Parathyroid adenoma (tissue), 2 donors: Measurements from ENCODE around the gene KLHL28.

Experiments
- H2AFZ ChIP-seq: fragments of 300-600 bp; sonication (generic); one replicate; pipeline ENCODE4 v1.7.0; 2017; ENCODE audit warnings: antibody characterized with exemption, mild to moderate bottlenecking
- H3K27ac ChIP-seq: fragments of 300-600 bp; sonication (generic); one replicate; pipeline ENCODE4 v1.7.0; 2017
- H3K27me3 ChIP-seq: fragments of 300-600 bp; sonication (generic); one replicate; pipeline ENCODE4 v1.7.0; 2017; ENCODE audit warnings: low read length; ENCODE audit not compliant: control insufficient read depth, insufficient read depth
- H3K36me3 ChIP-seq: fragments of 300-600 bp; sonication (generic); one replicate; pipeline ENCODE4 v1.7.0; 2017; ENCODE audit warnings: low read length; ENCODE audit not compliant: control insufficient read depth, insufficient read depth
- H3K4me1 ChIP-seq: fragments of 300-600 bp; sonication (generic); one replicate; pipeline ENCODE4 v1.7.0; 2017; ENCODE audit warnings: control low read depth
- H3K4me2 ChIP-seq: fragments of 300-600 bp; sonication (generic); one replicate; pipeline ENCODE4 v1.7.0; 2017; ENCODE audit warnings: low read length
- H3K4me3 ChIP-seq: fragments of 300-600 bp; sonication (generic); one replicate; pipeline ENCODE4 v1.7.0; 2017; ENCODE audit warnings: low read depth, low read length
- H3K79me2 ChIP-seq: fragments of 300-600 bp; sonication (generic); one replicate; pipeline ENCODE4 v1.7.0; 2017; ENCODE audit warnings: control low read depth
- H3K9ac ChIP-seq: fragments of 300-600 bp; sonication (generic); one replicate; pipeline ENCODE4 v1.7.0; 2017; ENCODE audit warnings: mild to moderate bottlenecking
- H3K9me3 ChIP-seq: fragments of 300-600 bp; sonication (generic); one replicate; pipeline ENCODE4 v1.7.0; 2017; ENCODE audit warnings: low read length; ENCODE audit not compliant: control insufficient read depth
- CTCF ChIP-seq: fragments of 300-600 bp; sonication (generic); IDR thresholded peaks from one replicate; pipeline ENCODE4 v1.7.0; 2017; ENCODE audit warnings: antibody characterized with exemption, mild to moderate bottlenecking
- donor health status: primary hyperparathyroidism.

Gene KLHL28

GRCh38 chr14:44962334-44963043, 742 bp upstream of the KLHL28 start:
- Histone ChIP-seq H3K27ac (peak overlapping the region; percentile 92), H3K9me3 (no peaks in the 10 kb centered on the region), H3K9ac (peak overlapping the region; percentile 50), H3K4me2 (peak overlapping the region; percentile 83), H3K4me1 (peaks cover 4% of the 10 kb centered on the region), H3K36me3 (no peaks in the 10 kb centered on the region), H3K4me3 (peak overlapping the region; percentile 93), H3K27me3 (no peaks in the 10 kb centered on the region), H3K79me2 (peaks cover 28% of the 10 kb centered on the region), H2AFZ (peak overlapping the region; percentile 66)
- TF ChIP-seq CTCF: no peak

GRCh38 chr14:44961151-44961553, 595 bp downstream of the KLHL28 start:
- no peak for TF ChIP-seq CTCF
- H3K27ac ChIP-seq: peak overlapping the region; percentile 92

GRCh38 chr14:44960646-44961045, 1.1 kb downstream of the KLHL28 start:
- Histone ChIP-seq H2AFZ (peak overlapping the region; percentile 66), H3K4me1 (no peaks in the 10 kb centered on the region), H3K36me3 (no peaks in the 10 kb centered on the region), H3K4me2 (peak overlapping the region; percentile 81), H3K27me3 (no peaks in the 10 kb centered on the region), H3K27ac (peak overlapping the region; percentile 92), H3K9me3 (no peaks in the 10 kb centered on the region), H3K79me2 (peaks cover 29% of the 10 kb centered on the region), H3K9ac (no peak overlapping the region), H3K4me3 (peak overlapping the region; percentile 93)
- TF ChIP-seq CTCF: no peak

More at GRCh38 chr14:44961151-44961553, 595 bp downstream of the KLHL28 start:
- peak overlapping the region; percentile 66 for H2AFZ ChIP-seq
- H3K4me1 ChIP-seq: no peaks in the 10 kb centered on the region
- H3K4me2 ChIP-seq: peak overlapping the region; percentile 81
- H3K9me3 ChIP-seq: no peaks in the 10 kb centered on the region
- peak overlapping the region; percentile 10 for H3K9ac ChIP-seq
- no peaks in the 10 kb centered on the region for H3K27me3 ChIP-seq
- no peaks in the 10 kb centered on the region for H3K36me3 ChIP-seq
- peaks cover 27% of the 10 kb centered on the region for H3K79me2 ChIP-seq
- H3K4me3 ChIP-seq: peak overlapping the region; percentile 93

GRCh38 chr14:44960146-44960545, 1.6 kb downstream of the KLHL28 start:
- Histone ChIP-seq H3K4me2 (no peak overlapping the region), H3K79me2 (peaks cover 33% of the 10 kb centered on the region), H3K36me3 (no peaks in the 10 kb centered on the region), H3K4me1 (no peaks in the 10 kb centered on the region), H3K4me3 (peak overlapping the region; percentile 93), H3K9ac (no peak overlapping the region), H3K27ac (no peak overlapping the region), H2AFZ (no peak overlapping the region), H3K27me3 (no peaks in the 10 kb centered on the region), H3K9me3 (no peaks in the 10 kb centered on the region)
- no peak for TF ChIP-seq CTCF

GRCh38 chr14:44959538-44959937, 2.2 kb downstream of the KLHL28 start:
- Histone ChIP-seq H3K27ac (no peak overlapping the region), H3K4me3 (no peak overlapping the region), H3K36me3 (no peaks in the 10 kb centered on the region), H3K27me3 (no peaks in the 10 kb centered on the region), H2AFZ (no peak overlapping the region), H3K4me2 (no peak overlapping the region), H3K4me1 (no peaks in the 10 kb centered on the region), H3K9me3 (no peaks in the 10 kb centered on the region), H3K79me2 (peaks cover 35% of the 10 kb centered on the region), H3K9ac (no peak overlapping the region)
- TF ChIP-seq CTCF: no peak
